ENCODE measurements around the gene OR4D1. TPM values are rescaled to one million over a fixed set of nuclear protein-coding genes. Genes with fewer than 3 reads are reported as not detected.

The OR4D1 gene
- total and polyA plus RNA-seq, 9 of the 15 experiments (the other 6 are each of a cell fraction or from before 2014, with no cell fraction given): not detected

DNA sequence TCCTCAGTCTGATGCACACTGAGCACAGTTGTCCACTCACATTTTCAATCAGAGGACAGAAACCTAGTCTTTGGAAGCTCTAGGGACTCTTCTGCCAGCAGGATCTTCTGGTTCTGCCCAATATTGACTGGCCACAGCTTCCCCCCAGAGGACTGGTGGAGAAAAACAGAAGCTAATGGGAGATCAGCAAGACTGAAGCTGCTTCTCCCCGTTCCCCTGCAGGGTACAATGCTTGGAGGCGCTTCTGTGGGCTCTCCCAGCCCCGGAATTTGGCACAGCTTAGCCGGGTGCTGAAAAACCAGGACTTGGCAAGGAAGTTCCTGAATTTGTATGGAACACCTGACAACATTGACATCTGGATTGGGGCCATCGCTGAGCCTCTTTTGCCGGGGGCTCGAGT, 54.7 kb downstream of the OR4D1 start:
- CTCF ChIA-PET (ENCODE audit: low intra/inter-chr PET ratio): no interaction called here
- Histone ChIP-seq H3K9me1 (ENCODE audit: control insufficient read depth, insufficient read depth, low read length) (no peaks in the 10 kb centered on the region), H3K4me1 (replicated peaks in 1 of 2; ENCODE audit: control insufficient read depth in 2 of 2, insufficient read depth in 2 of 2, low read length in 2 of 2) (peaks cover 0 to 4% of the 10 kb centered on the region in 2 experiments; a peak in 1 of 5 replicates), H3K79me2 (ENCODE audit: control insufficient read depth, insufficient read depth, low read length) (no peaks in the 10 kb centered on the region), H4K20me1 (replicated peaks; ENCODE audit: control insufficient read depth, insufficient read depth, low read length) (no peaks in the 10 kb centered on the region), H3K9ac (ENCODE audit: insufficient read depth in 1 of 2, low read depth in 2 of 2, low read length in 2 of 2) (no peak overlapping the region), H2AFZ (ENCODE audit: low read depth, low read length) (no peak overlapping the region), H3K4me2 (ENCODE audit: insufficient read depth, low read length) (no peak overlapping the region), H3K9me3 (replicated peaks; ENCODE audit: control insufficient read depth, insufficient read depth, low read depth, low read length) (no peaks in the 10 kb centered on the region), H3K27me3 (ENCODE audit: control insufficient read depth in 2 of 2, insufficient read depth in 2 of 2, low read length in 2 of 2) (peaks cover 0 to 20% of the 10 kb centered on the region in 2 experiments; a peak in 2 of 5 replicates), H3K27ac (ENCODE audit: extremely low read depth, low read depth, low read length) (no peak overlapping the region), H3K36me3 (ENCODE audit: control insufficient read depth, insufficient read depth, low read length) (peaks cover 12% of the 10 kb centered on the region; the same call in 1 of the 3 replicates), H3K4me3 (no peak overlapping the region)
- in situ Hi-C loops (cut with MboI) (no loop called here), intact Hi-C loops (cut with micrococcal nuclease) (no loop called here)
- no peak for FAIRE-seq
- ATAC-seq: no peak
- no peak for DNase-seq (ENCODE audit: extremely low read depth in 1 of 4, low spot score in 3 of 4)
- TF ChIP-seq CREM (IDR thresholded peaks at IDR 0.05; ENCODE audit: low read depth): no peak
- TF ChIP-seq ZNF551 (CRISPR knock-in tag; IDR thresholded peaks at IDR 0.05): no peak
- no peak for TF ChIP-seq TARDBP (IDR thresholded peaks at IDR 0.05)
- TF ChIP-seq, protein P1, sequence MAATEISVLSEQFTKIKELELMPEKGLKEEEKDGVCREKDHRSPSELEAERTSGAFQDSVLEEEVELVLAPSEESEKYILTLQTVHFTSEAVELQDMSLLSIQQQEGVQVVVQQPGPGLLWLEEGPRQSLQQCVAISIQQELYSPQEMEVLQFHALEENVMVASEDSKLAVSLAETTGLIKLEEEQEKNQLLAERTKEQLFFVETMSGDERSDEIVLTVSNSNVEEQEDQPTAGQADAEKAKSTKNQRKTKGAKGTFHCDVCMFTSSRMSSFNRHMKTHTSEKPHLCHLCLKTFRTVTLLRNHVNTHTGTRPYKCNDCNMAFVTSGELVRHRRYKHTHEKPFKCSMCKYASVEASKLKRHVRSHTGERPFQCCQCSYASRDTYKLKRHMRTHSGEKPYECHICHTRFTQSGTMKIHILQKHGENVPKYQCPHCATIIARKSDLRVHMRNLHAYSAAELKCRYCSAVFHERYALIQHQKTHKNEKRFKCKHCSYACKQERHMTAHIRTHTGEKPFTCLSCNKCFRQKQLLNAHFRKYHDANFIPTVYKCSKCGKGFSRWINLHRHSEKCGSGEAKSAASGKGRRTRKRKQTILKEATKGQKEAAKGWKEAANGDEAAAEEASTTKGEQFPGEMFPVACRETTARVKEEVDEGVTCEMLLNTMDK (IDR thresholded peaks at IDR 0.05; ENCODE audit: borderline replicate concordance, insufficient read depth, low read depth, low read length, poor library complexity, severe bottlenecking): no peak
- no peak for TF ChIP-seq ZNF507 (tag; conservative IDR thresholded peaks at IDR 0.05)
- TF ChIP-seq NONO (IDR thresholded peaks at IDR 0.05; ENCODE audit: low read depth in 2 of 2, low read length in 1 of 2): no peak
- no peak for TF ChIP-seq TAF1 (IDR thresholded peaks at IDR 0.05; ENCODE audit: control insufficient read depth, extremely low read depth, insufficient read depth, low read length, severe bottlenecking)
- TF ChIP-seq KDM1A (IDR thresholded peaks at IDR 0.05): no peak
- no peak for TF ChIP-seq RCOR1 (IDR thresholded peaks at IDR 0.05; ENCODE audit: borderline replicate concordance in 1 of 2, low read depth in 2 of 2, low read length in 2 of 2)
- TF ChIP-seq, protein P2, sequence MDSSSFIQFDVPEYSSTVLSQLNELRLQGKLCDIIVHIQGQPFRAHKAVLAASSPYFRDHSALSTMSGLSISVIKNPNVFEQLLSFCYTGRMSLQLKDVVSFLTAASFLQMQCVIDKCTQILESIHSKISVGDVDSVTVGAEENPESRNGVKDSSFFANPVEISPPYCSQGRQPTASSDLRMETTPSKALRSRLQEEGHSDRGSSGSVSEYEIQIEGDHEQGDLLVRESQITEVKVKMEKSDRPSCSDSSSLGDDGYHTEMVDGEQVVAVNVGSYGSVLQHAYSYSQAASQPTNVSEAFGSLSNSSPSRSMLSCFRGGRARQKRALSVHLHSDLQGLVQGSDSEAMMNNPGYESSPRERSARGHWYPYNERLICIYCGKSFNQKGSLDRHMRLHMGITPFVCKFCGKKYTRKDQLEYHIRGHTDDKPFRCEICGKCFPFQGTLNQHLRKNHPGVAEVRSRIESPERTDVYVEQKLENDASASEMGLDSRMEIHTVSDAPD (CRISPR knock-in tag; IDR thresholded peaks at IDR 0.05): no peak
- POLR2A ChIA-PET: interaction anchor here (0.7 to 1.7 kb wide), 2 partner anchors 13 to 415 kb away, joined by 3 to 9 read pairs; no protein-coding TSS in a partner anchor
- 30% methylated on average over 6 of the region's 7 CpGs for WGBS (ENCODE audit: insufficient coverage, low coverage, missing lambda C conversion rate)
- TSS peak; percentile 17 for BruUV-seq (replicated peaks)
